ENCODE measurements around the gene OR4K14.
"Not testable (repeated sequence)": the region's sequence is repeated elsewhere in the genome, so short reads cannot be mapped to it uniquely, and the experiment has no call there.

The OR4K14 gene

GRCh38 chr14:20019257-20019865 is at the start of gene OR4K14:
Gene OR4K14, minus strand, starts transcription at chr14:20019307. Its CDS starts 4,114 bp downstream, at chr14:20015193.
- DNase-seq (ENCODE audit: low read depth), result no peak

GRCh38 chr14:20059745-20060144 is 40.6 kb upstream of the OR4K14 start, which contains the start of gene OR4L1:
Gene OR4L1, plus strand, starts transcription at chr14:20060045. Its CDS starts 0 bp downstream, at chr14:20060045.
- no peak for DNase-seq (ENCODE audit: low read depth)

GRCh38 chr14:20048202-20048601 is 29.1 kb upstream of the OR4K14 start:
- no peak for DNase-seq (ENCODE audit: low read depth)

GRCh38 chr14:20044243-20044642 is 25.1 kb upstream of the OR4K14 start:
- no peak for DNase-seq (ENCODE audit: low read depth)

GRCh38 chr14:20035938-20036337 is 16.8 kb upstream of the OR4K14 start, which contains the start of gene OR4K13:
Gene OR4K13, minus strand, starts transcription at chr14:20036038. Its CDS starts 1,280 bp downstream, at chr14:20034758.
- DNase-seq (ENCODE audit: low read depth), result no peak

- no peak for DNase-seq (ENCODE audit: low read depth)
Measured at GRCh38 chr14:20035449-20035848, 16.3 kb upstream of the OR4K14 start.

- no peak for DNase-seq (ENCODE audit: low read depth)
Measured at GRCh38 chr14:20031058-20031457, 12.0 kb upstream of the OR4K14 start.

- DNase-seq (ENCODE audit: low read depth), result no peak
Measured at GRCh38 chr14:20008156-20008555, 11.0 kb downstream of the OR4K14 start.

GRCh38 chr14:20002319-20002718 is 16.8 kb downstream of the OR4K14 start:
- no peak for DNase-seq (ENCODE audit: low read depth)

- DNase-seq (ENCODE audit: low read depth), result no peak
Measured at GRCh38 chr14:20001863-20002262, 17.2 kb downstream of the OR4K14 start, which contains the start of gene OR4Q2. Gene OR4Q2, plus strand, starts transcription at chr14:20002163.

GRCh38 chr14:19993438-19993837 is 25.7 kb downstream of the OR4K14 start:
- DNase-seq (ENCODE audit: low read depth), result no peak

GRCh38 chr14:19975291-19975690 is 43.8 kb downstream of the OR4K14 start, which contains the start of gene OR4K15:
Gene OR4K15, plus strand, starts transcription at chr14:19975591. Its CDS starts 0 bp downstream, at chr14:19975591.
- DNase-seq (ENCODE audit: low read depth), result no peak

- no peak for DNase-seq (ENCODE audit: low read depth)
Measured at GRCh38 chr14:19974844-19975243, 44.3 kb downstream of the OR4K14 start.

GRCh38 chr14:19969735-19970134 is 49.4 kb downstream of the OR4K14 start:
- DNase-seq (ENCODE audit: low read depth), result not testable (repeated sequence)
